ENCODE data around the gene ACSS3.
"Not testable (repeated sequence)": the region's sequence is repeated elsewhere in the genome, so short reads cannot be mapped to it uniquely, and the experiment has no call there.

The ACSS3 gene

DNA sequence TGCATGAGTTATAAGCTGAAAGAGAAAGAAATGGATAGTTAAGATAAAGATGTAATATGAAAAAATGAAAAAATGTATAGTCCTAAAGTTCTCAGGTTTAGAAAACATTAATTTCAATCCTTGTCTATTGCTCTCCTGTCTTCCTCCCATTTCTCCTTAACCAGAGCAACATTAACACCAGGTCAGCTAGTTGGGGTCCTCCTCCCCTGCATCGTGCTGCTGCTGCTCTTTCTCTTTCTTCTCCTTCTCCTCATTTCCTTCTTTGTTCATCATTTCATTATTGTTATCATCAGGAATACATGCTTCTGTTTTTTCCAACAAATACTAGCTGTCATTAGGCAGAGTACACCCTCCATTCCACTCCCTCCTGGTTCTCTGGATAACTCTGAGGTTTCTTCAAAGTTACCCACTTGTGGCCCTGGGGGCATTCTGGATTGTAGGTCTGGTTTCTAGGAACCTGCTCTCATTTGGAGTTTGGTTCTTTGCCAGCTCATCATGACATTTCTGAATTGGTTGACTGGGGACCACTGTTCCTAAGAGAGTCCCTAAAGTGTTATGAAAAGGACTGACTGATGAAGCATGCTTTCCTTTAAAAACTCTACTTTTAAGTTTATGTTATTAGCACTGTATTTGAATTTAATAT lies 17.0 kb downstream of the ACSS3 start:
- no peak for DNase-seq (ENCODE audit: low read depth)

DNA sequence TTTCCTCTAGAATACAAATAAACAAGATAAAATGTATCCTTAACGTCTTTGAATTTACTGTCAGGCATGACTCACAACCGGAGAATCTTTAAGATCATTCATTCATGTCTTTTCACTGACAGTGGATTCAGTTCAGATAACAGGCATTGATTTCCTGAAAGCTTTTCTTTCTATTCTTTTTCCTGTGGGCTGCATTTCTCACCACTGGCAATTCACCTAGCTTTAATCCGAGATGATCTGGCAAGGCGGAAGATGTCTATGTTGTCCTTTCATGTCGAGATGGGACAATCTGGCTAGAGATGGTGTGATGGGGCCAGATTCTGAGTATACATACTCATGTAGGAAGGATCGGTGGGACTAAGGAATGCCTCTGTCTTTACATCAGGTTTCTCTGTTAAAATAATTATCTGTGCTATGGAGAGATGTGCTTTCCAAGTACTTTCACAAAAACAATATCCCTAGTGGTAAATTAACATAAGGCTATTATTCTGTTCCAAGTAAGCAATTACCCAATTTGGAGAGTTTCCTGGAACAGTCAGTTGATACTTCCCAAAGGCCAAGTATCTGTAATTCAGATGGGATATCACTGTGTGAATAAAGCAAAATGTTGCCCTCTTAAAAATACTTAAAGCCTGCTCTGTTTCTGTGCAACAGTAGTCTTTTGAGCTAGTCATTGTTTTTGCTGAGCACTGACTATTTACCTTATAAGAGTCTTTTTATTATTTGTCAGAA lies 17.8 kb downstream of the ACSS3 start:
- no peak for DNase-seq (ENCODE audit: low read depth)

DNA sequence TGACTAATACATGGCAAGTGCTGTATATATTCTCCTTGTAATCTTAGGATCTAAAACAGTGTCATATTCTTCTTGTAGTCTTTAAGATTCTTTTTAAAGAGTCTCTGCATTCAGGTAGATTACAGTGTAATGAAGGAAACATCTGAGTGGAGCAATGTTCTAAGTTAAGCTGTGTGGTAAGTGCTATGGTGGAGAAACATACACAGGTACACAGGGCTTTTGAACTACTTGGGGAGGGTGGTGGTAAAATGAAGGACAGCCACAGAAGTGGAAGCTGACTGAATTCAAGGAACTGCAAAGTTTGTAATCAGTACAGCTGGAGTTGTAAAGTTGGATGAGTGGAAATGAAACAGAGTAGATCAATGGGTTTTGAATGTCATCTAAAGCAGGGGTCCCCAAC lies 27.8 kb downstream of the ACSS3 start:
- DNase-seq (ENCODE audit: low read depth), result no peak

DNA sequence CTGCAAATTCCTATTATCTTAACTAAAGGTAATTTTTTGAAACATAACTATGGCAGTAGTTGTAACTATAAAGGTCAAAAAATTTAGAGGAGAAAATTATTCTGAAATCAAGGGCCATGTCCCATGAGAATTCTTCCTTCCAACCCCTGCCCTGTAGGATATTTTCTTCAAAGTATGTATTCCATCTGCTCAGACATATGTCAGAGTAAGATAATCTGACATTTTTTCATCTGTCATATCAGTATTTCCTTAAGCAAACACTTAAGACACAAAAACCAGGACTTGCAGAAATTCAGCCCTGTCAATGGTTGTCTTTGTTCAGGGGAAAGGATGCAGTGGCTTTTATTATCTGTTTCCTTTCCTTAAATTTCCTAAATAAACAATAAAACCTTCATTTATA lies 36.3 kb downstream of the ACSS3 start:
- no peak for DNase-seq (ENCODE audit: low read depth)

DNA sequence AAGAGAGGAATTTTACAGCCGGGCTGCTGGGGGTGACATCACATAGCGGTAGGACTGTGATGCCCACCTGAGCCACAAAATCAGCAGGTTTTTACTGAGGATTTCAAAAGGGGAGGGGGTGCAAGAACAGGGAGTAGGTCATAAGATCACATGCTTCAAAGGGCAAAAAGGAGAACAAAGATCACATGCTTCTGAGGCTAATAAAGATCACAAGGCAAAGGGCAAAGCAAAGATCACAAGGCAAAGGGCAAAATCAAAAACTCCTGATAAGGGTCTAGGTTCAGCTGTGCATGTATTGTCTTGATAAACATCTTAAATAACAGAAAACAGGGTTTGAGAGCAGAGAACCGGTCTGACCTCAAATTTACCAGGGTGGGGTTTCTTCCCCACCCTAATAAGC lies 41.2 kb downstream of the ACSS3 start:
- not testable (repeated sequence) for DNase-seq (ENCODE audit: low read depth)

DNA sequence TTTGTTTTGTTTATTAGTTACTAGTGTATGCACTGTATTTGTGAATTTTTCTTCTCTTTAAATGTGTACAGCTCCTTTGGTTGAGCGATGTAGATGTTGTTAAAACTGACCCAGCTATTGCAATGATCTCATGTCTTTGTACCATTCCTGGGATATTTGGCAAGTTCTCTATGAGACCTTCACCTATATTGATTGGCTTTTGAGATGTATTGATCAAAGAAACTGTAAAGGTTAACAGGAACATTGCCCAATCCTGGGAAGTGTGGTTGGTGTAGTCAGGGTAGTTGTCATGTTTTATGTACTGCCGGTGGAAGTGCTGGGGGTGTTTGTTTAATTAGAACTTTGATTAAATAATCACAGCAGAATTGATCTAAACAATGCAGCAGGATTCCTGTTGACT lies 43.1 kb downstream of the ACSS3 start:
- no peak for DNase-seq (ENCODE audit: low read depth)

DNA sequence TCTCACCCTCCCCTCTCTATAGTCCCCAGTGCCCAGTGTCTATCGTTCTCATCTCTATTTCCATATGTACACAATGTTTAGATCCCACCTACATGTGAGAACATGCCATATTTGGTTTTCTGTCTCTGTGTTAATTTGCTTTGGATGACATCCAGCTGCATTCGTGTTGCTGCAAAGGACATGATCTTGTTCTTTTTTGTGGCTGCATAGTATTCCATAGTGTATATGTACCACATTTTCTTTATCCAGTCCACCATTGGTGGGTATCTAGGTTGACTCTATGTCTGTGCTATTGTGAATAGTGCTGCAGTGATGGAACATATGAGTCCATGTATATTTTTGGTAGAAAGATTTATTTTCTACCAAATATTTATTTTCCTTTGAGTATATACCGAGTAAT lies 45.7 kb downstream of the ACSS3 start:
- no peak for DNase-seq (ENCODE audit: low read depth)

DNA sequence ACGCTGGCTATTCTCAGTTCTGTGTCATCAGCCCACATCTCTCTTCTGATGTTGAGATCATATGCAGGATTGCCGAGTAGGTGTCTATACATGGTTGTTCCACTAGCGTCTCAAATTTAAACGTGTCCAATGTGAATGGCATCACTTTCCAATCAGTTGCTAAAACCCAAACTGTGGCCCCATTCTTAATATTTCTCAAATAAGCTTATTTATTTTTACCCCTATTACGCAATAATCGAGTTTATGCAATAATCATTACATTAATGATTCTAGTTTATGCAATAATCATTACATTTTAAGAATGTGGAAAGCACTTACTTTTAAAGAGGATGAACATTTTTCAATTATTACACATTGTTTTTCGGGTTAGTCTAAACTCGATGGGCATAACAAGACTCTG lies 47.8 kb downstream of the ACSS3 start:
- DNase-seq (ENCODE audit: low read depth), result no peak

DNA sequence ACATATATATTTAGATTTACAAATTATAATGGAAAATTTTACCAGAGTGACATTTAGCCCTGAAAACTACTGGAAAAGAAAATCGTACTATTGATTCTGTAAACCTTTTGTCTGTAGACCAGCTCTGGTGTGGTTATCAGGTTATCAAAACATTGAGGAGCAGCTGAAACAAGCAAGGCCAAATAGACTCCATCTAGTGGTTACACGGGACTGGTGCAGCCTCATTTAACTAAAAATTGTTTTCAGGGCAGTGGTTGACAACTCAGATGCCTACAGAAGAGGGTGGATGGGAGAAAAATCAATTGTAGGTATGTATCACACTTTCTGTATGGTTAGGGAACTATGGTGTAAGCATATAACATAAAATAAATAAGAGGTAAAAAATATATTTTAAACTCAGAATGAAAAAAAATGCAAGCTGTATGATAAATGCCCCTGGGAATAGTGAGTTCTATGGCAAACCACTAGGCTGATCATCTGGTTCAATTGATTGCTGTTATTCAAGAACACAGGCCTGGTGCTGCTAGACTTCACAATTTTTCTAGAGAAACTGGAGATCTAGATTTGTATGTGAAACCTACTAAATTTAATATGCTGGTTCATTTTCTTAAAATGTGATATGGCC lies 51.2 kb downstream of the ACSS3 start:
- no peak for DNase-seq (ENCODE audit: low read depth)

DNA sequence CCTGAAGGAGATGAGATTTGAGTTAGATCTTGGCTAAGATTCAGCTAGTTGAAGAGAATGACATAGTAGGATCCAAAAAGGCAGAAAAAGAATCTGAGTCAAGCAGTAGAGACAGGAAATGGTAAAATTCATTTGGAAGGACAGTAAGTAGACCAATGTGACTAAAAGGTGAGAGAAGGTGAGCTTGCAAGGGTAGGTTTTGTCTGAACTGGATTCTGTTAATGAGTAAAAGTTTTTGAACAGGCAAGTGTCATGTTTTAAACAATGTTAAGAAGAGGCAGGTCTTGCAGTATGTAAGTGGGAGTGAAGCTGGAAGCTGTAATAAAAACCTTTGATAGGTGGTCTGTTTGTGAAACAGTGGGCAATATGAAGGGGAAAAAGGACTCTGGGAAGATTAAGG lies 58.6 kb downstream of the ACSS3 start:
- DNase-seq (ENCODE audit: low read depth), result no peak

DNA sequence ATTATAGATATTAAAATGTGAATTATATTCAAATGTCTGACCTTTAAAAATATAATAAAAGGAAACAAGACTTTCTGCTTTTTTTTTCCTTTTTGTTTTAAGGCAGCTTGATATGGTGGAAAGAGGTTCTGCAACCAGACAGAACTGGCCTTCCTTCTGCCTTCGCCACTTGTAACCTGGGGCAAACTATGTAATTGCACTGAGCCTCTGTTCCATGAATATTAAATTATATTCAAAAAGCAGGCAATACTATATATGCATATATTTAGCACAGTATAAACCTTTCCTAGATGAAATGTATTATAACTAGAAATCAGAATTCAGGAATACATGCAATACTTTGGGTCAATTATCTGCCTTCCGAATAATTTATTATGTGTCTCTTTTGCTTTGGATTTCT lies 59.9 kb downstream of the ACSS3 start:
- DNase-seq (ENCODE audit: low read depth), result no peak

DNA sequence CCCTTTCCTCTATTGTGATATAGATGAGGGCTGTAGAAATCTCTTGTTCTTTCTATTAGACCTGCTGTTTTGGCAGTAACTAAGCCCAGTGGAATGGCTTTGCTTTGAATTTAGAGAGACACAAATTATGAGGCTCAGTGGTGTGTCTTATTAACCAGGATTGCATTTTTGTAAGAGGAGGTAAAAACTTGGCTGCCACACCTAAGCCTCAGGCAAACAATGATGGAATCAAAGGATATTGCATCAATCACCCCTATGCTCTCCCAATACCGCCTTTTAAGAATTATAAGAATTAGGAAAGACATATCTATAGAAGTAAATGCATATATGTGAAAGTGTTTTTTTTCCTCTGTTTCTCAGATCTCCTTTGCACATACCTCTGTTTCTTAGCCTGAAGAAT lies 63.3 kb downstream of the ACSS3 start:
- no peak for DNase-seq (ENCODE audit: low read depth)

DNA sequence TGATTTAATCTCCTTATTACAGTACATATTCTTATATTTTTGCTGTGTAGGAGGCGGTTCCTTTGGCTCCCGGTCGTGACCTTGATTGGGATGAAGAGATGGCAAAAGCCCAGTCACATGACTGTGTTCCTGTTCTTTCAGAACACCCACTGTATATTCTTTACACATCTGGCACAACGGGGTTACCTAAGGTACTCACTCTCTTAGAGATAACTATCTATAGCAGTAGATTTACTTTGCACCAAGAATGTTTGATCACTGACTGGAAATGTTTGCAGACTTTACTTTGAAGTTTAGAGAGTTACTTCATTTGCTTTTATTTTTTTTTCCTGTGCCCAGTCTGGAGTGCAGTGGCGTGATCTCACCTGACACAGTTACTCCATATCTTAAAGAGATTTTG lies 65.2 kb downstream of the ACSS3 start:
- DNase-seq (ENCODE audit: low read depth), result no peak

DNA sequence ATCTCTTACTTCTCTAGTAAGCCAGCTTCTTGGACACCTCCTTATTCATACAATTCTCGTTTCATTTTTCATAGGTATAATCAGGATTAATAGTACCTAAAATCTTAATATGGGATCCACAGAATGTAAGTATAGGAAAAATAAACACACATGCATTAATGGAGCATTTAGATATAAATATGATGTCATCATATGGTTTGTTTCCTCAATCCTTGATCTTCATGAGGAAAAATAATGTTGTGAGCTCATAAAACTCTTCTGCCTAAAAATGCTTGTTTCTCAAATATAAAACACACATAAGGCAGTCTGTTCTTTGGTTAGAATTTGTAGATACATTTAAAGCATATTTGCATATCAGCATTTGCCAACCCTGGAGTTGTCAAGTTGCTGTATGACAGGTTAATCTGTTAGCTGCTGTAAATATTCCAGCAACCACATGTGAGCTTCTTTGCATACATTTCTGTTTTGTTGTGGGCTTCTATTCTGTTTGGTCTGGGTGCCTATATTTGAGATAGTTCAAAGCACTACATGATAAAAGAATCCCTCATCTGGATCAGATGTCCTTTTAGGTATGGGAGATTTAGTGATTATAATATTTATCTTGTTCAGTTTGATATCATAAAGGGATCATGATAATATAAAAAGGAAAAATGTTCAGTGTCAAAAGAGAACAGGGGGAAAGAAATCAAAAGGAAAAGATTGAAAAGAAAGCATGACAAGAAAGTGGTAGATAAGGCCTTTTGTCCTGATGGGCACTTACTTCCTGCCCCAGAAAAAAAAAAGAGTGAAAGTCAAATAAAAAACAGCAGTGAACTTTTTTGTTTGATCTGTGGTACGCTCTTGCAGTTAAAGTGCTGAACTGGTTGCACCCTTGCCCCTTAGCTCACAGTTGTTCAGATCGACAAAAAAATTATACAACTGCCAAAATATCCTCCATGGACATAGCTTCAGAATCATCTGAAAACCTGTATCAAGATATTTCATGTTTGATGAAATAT lies 68.6 kb downstream of the ACSS3 start:
- no peak for DNase-seq (ENCODE audit: low read depth)

DNA sequence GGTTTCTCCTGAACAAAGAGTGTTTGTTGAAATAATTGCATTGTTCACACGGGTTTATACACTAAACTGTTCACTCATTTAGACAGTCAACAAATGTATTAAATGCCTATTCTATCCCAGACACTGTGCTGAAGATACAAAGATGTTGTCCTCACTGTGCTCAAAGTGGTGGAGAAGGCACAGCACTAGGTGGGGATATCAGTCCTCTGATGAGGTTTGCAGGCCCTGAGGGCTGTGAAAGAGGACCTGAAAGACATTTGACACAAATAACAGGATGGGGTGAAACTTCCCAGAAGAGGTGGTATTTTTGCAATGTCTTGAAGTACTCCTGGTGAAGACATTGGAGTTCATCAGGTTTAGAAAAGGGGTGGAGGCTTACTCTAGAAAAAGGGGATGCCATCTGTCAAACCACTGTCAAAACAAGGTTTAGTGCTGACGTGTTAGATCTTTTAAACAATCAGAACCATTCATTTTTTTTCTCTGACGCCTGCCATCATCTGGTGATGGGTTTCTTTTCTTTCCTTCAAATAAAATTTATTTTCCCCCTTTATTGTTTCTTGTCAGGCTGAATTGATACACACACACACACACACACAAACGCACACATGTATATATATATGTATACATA lies 69.5 kb downstream of the ACSS3 start:
- no peak for DNase-seq (ENCODE audit: low read depth)

DNA sequence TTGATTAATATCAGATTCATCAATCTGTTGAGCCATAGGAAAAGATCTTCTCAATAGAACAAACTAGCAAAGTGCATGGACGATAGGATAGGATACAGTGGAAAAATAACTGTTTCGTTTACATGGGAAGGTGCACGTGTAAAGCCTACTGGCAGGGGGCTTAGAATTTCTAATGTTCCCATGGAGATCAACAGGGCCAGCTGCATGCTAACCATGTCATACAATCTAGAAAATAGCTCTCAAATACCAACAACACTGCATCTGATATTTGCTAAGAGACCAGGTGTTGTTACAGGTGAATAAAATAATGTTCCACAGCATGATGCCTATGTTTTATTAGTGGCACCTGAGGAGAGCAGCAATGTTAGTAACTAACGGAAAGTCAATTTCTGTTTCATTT lies 72.5 kb downstream of the ACSS3 start:
- no peak for DNase-seq (ENCODE audit: low read depth)

DNA sequence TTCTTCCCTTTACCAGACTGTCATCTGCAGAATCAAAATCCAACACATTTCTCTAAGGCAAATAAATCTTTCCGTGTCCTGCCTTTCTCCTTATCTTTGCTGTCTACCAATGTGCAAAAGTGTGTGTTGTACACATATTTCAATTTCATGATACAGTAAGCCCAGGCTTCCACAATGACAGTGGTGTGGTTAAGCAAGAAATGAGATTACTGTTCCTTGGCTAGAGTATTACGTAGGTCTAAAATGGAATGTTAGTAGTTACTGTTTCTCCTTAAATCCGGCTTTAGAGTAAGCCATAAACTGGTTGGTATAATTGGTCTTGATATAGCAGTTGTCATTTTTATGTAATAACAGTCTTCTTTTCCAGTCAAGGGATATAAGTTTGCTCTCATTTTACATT lies 82.0 kb downstream of the ACSS3 start:
- no peak for DNase-seq (ENCODE audit: low read depth)

DNA sequence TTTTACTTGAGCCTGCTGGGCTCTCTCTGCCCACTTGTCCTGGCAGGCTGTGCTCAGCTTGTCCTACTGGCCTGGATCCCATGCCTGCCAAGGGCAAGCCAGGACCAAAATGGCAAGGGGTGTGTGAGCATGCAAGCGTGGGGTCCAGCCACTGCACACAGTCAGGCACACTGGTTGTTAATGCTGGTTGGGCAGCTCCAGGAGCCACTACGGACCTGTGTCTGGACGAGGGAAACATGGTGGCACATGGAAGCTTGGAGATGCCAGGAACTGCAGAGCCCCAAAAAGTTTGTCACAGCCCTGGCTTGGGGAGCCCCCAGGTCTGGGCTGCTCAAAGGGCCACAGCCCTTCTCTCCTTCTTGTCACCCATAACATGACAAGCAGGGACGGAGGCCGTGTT lies 83.8 kb downstream of the ACSS3 start:
- no peak for DNase-seq (ENCODE audit: low read depth)

DNA sequence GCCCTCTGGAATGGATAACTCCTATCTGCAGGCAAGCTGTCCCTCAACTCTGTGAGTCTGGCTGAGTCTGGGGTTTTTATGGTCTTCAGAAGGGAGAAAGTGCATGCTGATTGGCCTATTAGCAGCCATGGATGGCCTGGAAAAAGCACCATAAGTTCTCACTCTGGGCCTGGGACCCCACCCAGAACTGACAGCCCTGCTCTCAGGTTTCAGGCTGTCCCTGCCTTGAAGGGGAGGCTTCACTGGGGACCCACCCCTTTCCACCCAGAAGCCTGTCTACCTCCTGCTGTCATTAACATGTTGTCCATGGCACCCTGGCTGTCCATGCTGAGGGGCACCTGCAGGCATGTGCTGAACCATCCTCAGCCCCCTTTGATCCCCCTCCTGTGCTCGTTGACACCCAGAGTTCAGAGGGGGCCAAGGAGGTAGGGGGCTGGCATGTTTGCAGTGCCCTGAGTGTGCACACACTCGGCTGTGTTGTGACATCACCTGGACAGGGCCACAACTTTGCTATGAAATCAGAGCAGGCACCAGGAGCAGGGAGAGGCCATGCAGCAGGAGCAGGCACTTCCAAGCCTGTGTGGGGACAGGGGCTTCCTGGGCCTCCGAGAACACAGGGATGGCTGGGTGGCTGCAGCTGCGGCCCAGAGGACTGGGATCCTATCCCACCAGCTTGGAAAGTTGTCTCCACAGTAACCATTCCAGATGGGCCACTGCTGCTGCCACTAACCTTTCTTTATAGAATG lies 84.7 kb downstream of the ACSS3 start:
- no peak for DNase-seq (ENCODE audit: low read depth)

DNA sequence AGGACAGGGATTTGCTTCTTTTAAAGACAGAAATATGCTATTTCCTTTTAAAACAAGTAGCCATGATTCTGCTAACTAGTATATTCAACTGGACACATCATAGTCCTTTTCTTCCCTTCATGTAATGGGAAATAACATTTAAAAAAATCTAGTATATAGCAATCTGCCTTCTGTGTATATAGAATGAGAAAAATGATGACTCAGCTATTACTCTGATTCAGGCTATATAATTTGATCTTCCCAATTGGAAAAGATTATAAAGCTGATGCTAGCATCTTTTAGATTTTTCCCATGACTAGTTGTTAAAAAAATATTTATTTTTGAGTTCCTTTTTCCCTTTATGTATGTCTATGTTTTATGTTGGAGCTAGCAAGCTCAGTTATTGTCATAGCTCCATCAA lies 86.9 kb downstream of the ACSS3 start:
- no peak for DNase-seq (ENCODE audit: low read depth)

DNA sequence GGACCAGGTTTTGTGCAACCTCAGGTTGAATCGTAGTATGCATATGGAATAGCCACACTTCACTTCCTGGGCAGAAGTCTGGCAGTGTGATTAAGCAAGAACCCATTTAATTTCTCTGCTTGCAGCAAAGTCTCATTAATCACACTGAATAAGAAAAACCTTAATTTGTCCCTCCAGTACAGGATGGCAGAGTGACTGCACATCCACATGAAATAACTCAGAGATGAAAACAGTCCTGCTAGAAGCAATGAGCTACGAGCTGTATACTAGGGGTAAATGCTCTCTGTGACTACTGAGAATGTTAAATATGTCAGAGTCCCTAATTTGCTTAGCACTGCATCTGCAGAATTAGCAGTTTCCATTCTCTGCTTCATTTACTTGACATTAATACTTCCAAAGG lies 88.9 kb downstream of the ACSS3 start:
- no peak for DNase-seq (ENCODE audit: low read depth)
